ENCODE measurements around the gene NUP93.

The NUP93 gene

DNA sequence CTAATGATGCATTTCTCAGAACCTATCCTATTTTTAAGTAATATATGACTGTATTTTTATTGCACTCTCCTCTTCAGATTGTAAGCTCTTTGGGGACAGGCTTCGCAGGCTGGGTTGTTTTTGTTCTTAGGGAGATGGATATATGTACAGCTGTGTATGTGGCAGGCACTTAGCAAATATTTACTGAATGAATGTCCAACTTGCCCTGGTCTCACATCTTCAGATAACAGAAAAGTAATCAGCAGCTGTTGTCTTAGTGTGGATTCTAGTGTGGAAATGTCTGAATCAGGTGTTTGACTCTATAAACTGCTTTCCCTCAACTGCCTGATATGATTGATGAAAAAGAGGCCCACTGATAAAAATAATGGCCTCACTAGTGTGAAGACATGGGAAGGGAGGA lies 88.0 kb downstream of the NUP93 start:
- DNase-seq (ENCODE audit: low spot score), result no peak

DNA sequence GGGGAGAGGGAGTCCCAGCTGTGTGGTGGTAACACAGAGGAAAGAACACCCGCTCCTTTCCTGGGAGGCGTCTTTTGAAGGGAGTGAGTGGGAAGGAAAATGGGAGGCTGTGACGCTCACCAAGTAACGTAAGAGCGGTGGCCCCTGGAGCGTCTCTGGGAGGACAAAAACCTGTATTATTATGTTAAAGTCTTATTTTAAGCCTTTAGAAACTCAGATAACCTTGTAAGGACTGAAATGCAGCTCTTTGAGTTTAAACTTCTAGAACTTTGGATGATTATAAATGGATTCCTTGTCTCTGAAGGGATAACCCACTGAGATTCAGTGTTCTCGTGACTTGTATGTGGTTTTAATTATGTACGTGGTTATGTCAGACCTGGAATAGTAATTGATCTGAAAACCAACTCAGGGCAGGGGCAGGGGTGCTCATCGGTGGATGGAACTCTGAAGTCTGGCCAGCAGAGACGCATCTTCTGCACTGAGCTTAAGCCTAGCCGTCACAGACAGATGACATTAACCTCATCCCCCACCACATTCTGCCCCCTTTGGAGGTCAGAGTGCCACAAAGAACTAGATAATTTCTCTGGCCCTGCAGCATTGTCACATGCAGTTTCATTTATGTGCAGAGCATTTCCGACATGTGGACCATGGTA lies 93.3 kb downstream of the NUP93 start:
- DNase-seq (ENCODE audit: low spot score), result no peak

DNA sequence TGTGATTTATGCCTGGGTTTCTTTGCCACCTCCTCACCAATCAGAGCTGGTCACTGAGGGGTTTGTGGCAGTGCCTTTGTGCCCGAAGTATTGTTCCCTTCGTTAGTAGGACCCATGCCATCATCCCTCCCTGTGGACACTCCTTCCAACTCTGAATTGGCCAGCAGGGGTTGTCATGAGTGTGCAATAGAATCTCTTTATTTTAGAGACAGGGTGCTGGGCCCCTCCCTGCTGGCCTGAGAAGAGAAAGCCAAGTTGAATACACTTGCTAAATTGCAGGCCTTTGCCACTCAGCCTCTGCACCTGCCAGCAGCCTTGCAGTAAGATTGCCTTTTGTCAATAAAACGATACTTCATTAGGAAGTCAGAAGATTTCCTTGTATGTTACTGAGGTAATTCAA lies 94.4 kb downstream of the NUP93 start:
- DNase-seq (ENCODE audit: low spot score), result no peak

DNA sequence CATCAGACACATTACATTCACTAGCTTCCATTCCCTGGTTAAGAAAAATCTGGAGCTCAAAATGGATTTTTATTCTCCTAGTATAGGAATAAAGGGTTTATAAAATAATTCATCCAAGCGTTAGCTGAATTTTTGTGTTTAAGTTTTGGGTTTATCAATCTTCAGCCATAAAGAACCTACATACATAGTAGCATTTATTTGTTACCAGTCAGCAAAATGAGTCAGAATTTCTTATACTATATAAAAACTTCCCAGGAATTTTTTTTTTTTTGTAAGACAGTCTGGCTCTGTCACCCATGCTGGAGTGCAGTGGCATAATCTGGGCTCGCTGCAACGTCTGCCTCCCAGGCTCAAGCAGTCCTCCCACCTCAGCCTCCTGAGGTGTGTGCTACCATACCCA lies 94.9 kb downstream of the NUP93 start:
- no peak for DNase-seq (ENCODE audit: low spot score)

DNA sequence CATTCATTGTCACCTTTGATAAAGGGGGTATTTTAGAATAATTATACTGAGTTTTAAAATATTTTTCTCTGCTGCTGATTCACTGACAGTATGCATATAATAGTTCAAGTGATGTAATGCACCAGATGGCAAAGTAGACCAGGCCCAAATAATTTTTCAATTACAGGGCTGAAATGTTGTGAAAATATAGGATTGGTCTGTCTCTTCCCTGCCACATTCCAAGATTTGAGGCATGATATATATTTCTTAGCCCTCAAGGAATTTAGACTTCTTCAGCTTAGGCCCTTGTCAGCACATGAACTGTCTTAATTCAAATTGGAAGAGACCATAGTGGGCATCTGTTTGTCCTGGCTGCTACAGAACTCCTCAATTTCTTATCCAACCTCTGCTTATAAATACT lies 95.9 kb downstream of the NUP93 start:
- no peak for DNase-seq (ENCODE audit: low spot score)

DNA sequence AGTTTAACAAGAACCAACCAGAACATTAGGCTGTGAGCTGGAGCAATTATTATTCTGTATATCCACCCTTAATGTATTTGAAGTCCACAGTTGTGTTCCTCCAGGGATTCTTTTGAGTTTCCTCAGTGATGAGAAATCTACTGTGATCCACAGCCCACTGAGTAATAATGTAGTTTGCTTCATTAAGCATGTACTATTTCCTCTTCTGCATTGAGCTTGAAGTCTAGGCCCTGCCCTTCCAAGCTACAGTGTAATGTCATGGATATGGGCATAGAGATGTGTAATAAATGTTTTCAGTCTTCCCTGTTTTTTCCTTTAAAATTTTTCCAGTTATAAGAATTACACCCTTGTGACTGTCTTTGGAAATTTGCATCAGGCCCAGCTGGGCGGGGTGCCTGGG lies 98.7 kb downstream of the NUP93 start:
- DNase-seq (ENCODE audit: low spot score), result no peak

DNA sequence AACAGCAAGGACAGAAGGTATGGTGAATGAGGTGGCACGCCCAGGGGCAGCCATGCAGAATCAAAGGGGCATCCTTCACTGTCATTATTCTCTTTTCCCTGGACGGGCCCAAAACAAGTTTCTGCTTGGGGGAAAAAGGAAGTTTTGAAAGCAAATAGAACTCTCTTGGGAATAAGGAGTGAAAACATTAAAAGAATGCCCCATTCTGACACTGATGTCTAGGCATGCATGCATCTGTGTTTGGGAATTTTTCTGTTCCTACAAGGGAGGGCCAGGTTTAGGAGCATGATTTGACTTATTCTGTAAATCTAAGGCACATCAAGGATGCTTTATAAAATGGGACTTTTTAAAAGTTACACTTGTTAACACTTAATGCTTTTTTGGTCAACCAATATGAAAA lies 100.7 kb downstream of the NUP93 start:
- no peak for DNase-seq (ENCODE audit: low spot score)

DNA sequence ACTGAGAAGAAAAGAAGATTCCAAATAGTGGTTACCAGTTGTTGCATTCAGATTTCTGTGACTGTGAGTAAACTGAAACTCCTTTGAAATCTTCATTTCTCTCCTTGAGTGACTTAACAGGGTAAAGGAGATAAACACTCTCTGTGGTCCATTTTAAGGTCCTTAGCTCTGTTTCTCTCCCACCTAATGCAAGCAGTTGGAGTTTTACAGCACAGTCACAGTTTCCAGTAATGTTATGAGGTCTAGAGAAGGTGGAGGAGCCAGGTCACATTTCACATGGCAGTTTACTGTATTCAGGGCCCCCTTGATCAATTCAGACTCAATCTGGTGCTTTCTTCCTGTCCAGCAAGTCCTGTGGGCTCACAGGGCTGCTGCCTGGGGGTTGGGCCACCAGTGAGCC lies 102.8 kb downstream of the NUP93 start:
- DNase-seq (ENCODE audit: low spot score), result no peak

DNA sequence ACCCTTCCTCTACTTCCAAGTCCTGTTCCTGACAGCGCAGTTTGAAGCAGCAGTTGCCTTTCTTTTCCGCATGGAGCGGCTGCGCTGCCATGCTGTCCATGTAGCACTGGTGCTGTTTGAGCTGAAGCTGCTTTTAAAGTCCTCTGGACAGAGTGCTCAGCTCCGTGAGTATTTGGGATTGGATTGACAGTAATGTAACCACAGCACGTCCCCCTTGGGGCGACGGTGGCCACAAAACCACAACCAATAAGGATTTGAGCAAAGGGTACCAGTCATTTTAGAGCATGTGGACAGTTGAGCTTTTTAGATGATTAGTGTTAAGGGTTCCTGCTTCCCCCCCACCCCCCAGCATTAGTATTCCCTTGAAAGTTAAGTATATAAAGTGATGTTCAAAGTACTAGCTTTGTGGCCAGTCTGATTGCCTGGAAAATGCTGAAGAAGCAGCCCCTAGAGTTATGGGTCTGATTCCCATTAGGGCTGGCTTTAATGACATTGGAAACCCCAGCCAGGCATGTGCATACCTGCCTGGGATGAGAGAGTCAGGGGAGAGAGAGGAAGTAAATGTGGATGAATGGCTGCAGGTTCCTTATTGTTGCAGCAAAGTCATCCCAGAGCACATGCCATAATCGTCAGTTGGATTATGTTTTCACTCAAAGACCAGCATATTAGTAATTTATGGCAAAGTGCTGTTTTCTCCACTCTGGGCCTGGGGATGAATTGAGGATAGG lies 103.5 kb downstream of the NUP93 start:
- no peak for DNase-seq (ENCODE audit: low spot score)

DNA sequence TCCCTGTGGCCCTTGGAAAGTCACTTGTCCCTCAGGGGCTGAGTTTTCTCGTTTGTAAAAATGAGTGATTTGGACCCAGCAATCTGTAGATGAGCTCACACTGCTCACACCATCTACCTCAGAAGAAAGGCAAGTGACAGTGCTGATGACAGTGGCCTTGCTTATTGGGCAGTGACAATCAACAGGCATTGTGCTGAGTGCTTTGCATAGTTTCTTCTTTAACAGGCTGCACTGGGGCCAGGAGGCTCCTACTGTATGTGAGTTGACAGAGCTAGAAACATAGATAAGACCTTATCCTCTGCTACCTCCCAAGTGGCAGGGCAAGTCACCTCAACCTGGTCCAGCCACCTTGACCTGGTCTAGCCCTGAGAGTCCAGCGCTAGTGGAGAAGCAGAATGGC lies 105.4 kb downstream of the NUP93 start:
- DNase-seq (ENCODE audit: low spot score), result no peak

DNA sequence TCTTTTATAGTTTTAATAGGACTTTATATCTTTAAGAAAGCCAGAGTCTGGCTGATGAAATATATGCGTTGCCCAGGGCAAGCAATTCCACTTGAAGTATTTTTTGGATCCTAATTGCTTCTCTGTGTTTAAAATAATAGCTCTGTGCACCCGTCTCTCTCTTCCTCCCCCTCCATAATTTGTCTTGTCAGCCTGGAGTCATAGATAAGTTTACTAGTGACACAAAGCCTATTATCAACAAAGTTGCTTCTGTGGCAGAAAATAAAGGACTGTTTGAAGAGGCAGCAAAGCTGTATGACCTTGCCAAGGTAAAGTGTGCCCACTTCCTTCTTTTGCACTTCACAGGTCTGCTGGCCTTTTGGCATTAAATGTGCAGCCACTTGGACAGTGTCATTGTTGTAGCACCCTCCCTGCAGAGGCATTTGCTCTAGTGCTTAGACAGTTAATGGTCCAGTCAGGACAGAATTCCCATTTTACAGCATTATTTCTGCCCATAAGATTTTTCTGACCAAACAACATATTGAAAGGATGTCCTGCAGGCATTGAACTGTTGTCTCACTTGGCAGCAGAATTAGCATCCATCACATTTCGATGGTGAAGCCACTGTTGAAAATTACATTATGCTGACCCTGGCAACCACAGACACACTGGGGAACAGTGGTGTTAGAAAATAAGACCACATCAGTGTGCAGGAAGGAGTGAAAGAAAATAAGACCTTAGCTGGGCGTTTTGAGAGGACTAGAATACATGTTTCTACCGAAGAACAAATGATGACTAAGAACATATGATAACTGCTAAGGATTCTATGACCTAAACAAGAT lies 106.7 kb downstream of the NUP93 start:
- no peak for DNase-seq (ENCODE audit: low spot score)

DNA sequence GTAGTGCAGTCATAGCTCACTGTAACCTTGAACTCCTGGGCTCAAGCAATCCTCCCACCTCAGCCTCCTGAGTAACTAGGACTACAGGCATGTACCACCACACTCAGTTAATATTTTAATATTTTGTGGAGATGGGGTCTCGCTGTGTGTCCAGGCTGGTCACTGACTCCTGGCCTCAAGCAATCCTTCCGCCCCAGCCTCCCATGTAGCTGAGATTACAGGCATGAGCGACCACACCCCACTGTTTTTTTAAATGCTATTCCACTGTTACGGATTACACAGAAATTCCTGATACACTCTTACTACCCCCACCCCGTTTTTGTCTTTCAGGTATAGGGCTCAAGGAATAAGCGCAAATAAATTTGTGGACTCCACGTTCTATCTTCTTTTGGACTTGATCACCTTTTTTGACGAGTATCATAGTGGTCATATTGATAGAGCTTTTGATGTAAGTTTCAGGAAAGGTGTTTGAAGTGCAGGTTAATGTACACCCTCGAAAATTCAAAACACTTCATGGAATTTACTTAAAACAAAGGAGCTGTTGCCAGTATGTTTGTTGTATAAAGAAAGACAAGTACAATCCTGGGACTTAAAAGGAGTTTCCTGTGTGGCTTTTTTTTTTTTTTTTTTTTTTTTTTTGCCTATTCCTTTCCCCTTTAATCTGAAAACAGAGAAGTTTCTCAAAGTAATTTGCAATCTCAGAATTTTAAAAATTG lies 108.9 kb downstream of the NUP93 start:
- no peak for DNase-seq (ENCODE audit: low spot score)

DNA sequence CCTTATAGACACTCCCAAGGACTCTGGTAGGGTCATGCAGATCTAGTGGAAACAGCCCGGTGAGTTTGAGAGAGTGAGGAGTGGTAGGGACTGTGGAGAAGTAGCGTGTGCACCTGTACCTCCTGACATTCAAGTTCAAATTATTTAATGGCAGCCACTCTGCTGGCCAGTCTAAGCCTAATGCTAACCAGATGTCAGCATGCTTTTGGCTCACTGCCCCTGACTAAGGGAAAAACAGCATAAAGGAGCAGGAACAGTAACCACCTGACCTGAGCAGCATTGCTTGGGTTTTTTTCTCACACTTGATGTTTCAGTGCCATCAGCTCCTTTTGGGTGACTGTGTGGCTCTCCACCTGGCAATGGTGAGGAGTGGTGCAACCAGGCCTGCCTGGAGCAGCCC lies 111.3 kb downstream of the NUP93 start:
- no peak for DNase-seq (ENCODE audit: low spot score)

DNA sequence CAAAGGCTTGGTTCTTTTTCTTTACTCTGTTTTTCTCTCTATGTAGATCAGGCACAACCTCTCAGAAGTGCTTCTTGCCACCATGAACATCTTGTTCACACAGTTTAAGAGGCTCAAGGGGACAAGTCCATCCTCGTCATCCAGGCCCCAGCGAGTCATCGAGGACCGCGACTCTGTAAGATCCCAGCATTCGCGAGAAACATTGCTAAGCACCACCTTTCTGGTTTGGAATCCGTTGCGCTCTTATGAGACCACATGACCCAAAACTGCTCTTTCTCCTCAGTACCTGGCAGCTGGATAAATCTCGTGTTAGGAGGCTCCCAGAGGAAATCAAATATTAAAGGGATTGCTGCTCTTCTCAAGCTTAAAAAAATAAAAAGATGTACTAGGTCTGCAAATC lies 111.7 kb downstream of the NUP93 start:
- no peak for DNase-seq (ENCODE audit: low spot score)

DNA sequence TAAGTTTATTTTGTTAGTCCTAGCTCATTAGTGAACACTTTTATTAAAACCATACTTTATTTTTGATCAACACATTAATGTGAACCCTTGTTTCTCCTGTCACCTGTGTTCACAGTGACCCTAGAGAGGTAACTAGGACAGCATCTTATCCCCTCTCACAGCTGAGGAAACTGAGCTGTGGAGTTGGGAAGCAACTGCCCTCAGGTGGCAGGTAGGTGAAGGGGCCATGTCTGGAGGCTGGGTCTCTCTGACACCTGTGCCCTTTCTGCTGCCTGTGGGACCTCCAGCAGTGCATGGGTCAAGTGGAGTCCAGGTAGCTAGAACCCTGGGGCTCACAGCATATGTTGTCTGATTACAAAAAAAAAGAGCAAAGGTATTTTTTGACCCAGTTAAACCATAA lies 112.2 kb downstream of the NUP93 start:
- DNase-seq (ENCODE audit: low spot score), result no peak

DNA sequence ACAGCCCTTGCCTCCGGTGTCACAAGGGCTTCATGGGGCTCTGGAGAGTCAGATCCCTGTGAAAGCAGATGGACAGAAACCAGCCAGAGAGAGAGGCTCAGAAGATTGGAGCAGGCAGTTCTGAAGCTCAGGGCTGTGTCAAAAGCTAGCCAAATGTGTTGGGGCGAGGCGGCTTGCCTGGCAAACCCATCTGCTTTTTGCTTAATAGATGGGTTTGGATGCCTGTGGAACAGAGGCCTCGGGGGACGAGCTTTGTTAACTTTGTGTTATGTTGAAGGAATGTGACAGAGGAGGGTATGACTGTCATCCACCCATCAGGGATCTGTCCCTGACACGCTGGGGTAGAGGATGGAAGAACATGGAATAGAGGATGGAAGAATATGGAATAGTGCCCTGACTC lies 114.1 kb downstream of the NUP93 start:
- no peak for DNase-seq (ENCODE audit: low spot score)

DNA sequence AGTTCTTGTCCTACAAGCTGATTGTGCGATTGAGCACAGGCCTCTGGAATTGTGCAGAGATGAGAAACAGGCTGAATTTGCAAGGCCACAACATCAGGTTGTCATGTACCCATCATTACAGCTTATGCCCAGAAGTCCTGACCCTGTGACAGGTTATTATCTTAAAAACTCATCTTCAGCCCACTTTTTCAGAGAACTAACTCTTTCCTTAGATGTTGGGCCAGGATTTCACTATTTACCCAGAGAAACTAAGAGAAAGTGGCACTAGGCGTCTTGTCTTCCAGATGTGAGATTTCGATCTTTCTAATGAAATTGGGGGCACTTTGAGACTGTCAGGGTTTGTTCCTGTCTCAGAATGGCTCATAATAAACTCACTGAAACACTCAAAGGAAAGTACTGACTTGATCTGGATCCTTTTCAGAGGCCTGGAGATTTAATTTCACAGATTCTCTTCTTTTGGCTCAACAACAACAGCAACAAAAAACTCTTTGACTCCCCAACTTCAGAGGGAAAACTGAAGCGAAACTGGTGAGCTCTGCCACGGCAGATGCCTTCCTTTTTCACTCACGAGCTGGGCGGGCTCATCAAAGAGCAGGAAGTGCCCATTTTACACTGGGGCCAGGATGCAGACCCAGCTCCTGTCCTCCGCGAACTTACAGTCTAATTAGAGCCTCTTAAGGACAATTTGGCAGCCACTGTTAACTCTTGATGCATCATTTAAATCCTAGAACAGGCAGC lies 117.4 kb downstream of the NUP93 start:
- peak; percentile 11 for DNase-seq (ENCODE audit: low spot score)

DNA sequence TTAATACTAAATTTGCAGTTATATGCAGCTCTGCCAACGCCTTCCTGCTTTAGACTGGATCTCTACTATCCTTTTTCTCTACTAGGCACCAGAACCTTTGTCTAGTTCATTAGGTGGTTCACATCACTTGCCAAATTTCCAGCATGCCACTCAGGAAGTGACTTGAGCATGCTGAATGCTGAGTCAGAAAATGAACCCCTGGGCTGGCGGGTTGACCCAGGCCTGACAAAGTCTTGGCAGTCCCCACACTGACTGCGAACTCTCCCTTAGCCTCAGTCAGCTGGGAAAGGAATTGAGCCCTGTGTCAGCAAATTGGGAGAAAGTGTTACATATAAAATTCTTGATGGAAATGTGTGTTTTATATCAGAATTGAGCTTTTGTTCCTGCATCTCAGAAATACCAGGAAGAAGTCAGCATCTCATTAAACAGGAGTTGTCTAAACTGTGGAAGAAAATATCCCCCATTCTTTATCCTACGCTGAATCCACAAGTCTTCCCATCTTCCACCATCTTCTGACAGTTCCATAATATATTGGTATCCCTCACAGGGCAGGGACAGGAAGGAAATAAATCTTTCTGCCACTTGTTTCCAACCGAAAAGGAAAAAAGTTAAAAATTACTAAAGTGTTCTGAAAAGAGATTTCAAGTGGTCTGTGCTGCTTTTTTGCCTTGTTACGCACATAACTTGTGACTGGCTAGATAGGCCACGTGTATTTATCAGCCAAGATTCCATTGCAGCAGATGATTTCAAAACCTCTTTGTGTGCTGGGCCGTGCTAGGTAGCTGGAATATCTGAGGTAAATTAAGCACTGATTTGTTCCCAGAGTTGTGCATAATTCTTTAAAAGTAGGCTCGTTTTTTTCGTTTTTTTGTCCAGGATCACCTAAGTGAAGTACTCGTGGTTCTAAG lies 118.4 kb downstream of the NUP93 start:
- no peak for DNase-seq (ENCODE audit: low spot score)

DNA sequence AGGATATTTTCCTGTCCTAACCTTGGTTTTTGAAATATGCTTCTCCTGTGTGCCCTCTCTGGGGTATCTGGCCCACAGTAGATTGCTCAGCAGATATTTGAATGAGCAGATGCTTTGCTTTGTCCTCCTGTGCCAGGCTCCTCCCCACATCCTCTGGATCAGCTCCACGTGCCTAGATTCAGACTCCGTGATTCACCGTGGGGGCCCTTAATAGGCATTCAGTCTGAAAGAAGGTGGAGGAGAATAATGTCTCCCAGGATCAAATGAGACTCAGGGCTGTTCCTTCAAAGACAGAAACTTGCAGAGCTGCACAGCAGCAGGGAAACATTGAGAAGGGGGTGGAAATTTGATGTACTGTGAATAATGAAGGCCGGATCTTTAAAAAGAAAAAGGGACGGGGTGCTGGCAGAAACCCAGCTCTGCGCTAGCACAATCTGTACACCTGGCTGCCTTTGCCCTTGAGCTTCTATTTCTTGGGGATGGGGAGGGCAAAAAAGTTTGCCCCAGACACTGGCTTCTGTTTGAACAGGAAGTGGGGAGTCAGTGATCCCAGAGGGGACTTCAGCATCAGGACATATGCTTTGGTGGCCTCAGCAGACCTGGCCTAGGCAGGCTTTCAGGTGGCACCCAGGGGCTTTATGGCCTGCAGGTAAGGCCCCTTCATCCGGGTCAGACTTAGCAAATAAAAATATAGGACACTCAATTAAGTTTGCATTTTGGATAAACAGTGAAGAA lies 119.2 kb downstream of the NUP93 start:
- no peak for DNase-seq (ENCODE audit: low spot score)

Data from CD4-positive, alpha-beta T cell treated with Interleukin-2 at 100 ng/mL for 4 hours (primary cell).